CD4-positive, alpha-beta T cell treated with Interleukin-4 for 4 hours (primary cell): Measurements from ENCODE around the gene LRATD1.

Experiments
- DNase-seq: peaks from one replicate; pipeline ENCODE4 v3.0.0-alpha.2; 2020

The LRATD1 gene

DNA sequence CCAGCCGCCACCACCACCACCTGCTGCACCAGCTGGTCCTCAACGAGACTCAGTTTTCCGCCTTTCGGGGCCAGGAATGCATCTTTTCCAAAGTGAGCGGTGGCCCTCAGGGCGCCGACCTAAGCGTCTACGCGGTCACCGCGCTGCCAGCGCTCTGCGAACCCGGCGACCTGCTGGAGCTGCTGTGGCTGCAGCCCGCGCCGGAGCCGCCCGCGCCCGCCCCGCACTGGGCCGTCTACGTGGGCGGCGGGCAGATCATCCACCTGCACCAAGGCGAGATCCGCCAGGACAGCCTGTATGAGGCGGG lies 1.6 kb downstream of the LRATD1 start:
- DNase-seq, result no peak

DNA sequence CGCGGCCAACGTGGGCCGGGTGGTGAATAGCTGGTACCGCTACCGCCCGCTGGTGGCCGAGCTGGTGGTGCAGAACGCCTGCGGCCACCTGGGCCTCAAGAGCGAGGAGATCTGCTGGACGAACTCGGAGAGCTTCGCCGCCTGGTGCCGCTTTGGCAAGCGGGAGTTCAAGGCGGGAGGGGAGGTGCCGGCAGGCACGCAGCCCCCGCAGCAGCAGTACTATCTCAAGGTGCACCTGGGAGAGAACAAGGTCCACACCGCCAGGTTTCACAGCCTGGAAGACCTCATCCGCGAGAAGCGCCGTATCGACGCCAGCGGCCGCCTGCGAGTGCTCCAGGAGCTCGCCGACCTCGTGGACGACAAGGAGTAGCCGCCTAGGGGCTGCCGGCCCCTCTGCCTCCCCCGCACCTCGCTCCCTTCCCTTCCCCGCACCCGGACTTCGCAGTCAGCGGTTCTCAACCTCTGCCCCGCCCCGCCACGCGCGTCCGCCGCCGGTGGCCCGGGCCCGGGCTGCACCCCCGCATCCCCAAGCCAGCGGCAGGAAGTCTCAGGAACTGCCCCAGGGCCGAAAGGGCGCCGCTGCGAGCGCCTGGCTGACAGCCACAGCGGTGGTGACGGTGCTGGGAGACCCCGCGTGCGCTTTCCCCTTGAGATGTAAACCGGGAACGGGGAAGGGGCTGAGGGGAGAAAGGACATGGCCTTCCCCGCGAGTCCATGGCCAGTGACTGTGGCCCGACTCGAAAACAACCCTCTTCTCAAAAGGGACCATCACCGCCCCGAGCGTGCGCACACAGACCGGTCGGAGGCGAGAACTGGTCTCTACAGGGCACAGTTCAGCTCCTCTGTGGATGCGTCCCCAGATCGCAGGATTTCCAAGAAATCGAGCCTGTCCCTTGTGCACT lies 2.2 kb downstream of the LRATD1 start:
- no peak for DNase-seq

DNA sequence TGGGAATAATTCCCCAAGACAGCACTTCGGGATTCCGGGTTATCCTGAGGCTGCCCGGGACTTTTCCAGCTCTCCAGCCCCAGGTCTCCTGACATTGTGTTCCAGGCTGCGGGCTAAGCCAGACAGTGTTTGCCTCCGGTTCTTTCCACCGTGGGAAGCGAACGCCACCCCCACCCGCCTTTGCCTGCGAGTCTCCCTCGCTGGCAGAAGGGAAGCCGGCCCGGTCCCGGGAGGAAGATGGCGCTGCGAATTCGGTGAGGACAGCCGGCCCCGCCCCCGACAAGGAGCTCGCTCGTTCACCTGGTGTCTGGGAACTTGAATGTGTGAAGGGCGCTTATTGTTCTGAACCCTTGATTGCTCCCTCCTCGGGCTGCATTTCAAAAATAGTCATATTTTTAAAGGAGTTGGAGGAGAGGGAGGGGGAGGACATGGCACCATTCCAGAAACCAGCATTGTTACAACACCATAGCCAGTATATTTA lies 2.9 kb downstream of the LRATD1 start:
- DNase-seq, result no peak

DNA sequence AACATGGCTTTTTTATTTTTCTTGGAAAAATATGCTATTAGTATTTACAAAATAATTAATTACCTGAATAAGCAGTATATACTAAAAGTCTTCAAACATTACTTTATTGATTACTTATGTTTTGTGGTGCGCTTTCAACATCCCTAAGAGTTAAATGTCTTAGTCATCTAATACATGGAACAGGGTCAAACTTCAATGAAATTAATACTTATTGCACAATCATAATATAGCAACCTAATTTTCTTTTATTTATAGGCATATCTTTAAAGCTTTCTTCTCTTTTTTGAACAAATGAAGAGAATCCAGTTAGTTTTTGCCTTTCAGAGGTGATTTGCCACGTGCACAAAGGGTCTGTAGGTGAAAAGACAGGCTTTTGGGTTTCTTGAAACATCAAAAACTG lies 6.0 kb downstream of the LRATD1 start:
- DNase-seq, result no peak

DNA sequence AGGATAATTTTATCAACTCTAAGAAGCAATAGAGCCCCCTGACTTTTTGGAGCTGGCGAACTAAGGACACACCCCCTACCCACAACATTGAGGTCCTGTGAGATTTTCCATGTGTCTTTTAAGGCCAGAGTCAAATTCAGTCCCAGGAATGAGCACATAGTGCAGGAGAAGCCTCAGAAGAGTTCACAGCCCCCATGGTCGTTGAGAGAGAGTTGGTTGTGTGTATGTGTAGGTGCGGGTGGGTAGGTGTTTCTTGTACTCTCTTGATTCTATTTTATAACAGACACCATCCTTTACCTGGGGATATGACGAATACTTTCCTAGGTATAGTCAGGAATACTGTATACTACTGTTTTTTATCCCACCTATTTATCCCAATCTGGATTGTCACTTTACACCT lies 8.6 kb downstream of the LRATD1 start:
- DNase-seq, result no peak

DNA sequence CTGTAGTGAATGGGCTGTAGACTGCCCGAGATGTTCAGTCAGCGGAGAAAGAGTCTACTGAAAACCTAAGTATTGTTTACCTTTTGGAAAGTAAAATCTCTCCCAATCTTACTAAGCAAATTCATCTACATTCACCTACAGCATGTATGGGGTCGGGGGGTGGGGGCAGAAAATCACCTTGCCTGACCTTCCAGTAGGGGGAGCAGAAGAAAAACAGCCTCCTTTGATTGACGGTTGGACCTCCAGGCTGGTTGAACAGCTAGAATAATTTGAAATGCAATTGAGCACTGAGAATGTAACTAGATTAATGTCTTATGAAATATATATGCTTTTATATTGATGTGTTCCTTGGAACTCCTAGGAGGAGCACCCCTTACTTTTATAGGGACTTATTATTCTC lies 10.0 kb downstream of the LRATD1 start:
- no peak for DNase-seq

DNA sequence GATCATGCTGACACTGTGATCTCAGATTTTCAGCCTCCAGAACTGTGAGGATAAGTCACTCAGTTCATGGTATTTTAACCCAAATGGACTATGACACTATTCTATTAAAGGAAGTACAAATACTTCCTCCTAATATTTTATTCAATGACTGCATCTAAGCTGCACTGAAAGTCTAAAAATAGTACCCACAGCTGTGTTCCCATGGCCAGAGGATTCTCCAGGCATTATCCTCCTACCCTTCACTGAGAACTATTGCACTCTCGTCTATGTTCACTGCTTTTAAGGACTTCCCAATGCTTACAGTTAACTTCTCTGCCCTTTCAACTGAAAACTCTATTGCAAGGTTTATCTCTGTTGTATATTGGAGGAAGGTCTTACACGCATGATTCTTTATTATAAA lies 15.2 kb downstream of the LRATD1 start:
- DNase-seq, result no peak

DNA sequence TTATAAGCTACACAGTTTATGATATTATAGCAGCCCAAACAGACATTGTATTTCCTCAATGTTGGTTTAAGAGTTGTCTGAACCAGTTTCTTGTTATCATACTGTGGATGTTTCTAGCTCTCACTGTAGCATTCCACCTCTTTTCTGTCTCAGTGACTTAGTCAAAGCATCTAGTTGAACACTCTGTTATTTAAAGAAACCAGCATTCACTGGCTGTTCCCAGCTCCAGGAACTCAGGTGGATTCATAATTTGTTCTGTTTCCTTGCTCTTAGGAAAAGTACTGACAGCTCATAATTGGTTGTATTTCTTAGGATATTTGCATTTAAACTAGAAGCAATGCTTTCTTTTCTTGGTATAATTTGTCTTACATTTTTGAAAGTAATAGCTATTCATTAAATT lies 17.5 kb downstream of the LRATD1 start:
- DNase-seq, result no peak

DNA sequence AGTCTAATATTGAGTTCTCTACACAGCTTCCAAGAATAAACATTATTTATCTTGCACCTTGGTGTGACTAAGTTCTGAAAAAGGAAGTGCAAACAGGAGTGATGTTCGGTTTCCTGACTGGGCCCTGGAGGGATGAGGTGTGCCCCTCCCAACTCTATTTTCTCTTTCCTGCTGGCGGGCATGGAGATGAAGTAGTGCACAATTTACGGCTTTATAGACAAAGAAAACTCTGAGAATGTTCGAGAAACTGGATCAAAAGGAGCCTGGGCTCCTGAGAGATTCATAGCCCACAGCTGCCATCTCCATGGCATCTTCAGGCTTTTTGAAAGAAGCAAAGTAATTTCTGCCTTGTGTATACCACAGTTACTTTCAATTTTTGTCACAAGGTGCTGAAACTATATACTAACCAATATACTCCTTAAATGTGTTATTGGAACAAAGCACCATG lies 22.3 kb downstream of the LRATD1 start:
- no peak for DNase-seq

DNA sequence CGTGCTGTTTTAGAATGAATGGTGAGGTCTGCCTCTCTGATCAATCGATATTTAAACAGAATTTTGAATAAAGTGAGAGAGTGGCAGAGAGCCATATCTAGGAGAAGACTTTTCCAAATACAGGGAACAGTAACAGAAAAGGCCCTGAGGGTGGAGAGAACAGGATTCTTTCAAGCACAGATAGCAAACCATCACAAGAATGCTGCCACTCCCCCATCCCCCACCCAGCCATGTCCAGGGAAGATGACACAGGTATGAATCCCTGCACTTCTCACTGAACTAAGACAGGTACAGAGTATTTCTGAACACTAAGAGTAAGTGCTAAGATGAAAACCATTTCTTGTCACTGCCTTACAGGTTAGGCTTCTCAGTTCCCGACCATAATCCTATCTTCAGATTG lies 23.6 kb downstream of the LRATD1 start:
- DNase-seq, result no peak

DNA sequence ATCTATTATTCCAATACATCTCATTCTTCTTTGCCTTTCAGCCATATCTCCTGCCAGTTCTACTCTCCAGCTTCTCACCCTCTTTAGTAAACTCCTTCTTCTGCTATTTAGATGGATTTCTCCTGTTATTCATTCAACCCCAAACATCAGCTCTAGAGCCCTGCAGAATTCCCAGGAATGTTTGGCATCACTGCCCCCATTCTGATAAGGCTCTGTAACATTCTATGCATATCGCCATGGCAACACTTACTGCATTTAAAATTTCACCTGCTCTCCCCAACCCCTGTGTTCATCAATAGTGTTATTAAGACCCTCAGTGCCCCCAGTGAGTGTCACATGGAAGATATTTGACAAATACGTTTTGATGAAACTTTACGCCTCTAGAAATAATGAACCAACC lies 28.6 kb downstream of the LRATD1 start:
- DNase-seq, result no peak

DNA sequence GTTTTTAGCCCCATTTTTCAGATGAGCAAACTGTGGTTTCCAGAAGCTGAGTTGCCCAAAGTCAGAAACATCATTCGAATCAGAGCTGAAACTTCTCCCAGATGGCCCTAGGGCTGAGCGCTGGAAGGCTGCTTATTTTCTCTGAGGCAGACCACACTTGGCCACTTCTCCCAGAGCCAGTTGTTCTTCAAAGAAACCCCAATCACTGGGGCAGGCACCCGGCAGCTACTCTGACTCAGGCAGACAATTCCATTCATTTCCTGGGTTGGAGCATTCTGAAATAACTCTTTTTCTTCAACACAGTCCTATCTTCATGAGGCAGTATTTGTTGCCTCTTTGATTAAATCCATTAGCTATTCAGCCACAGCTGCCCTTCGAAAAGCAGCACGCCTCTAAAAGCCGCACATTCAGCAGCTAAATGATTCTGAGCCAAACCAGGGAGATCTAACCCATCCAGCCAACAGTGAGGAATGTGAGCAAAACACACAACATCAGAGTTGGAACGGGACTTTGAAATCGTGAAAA lies 40.9 kb downstream of the LRATD1 start:
- no peak for DNase-seq

DNA sequence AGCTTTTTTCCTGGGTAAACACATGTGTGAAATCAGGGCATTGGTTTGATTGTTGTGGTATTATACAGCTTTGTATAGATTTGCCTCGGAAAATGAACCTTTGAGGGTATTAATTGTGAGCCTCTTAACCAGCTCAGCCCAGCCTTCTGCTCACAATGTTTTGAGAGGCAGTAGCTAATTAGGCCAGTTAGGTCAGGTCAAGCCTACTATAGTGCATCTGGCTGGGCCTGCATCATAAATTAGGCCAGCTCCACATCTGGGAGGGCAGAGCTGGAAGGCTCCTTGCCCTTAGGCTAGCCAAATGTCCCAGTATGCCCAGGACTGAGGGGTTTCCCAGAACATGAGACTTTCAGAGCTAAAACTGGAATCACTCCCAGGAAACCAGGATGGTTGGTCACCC lies 43.0 kb downstream of the LRATD1 start:
- DNase-seq, result no peak

DNA sequence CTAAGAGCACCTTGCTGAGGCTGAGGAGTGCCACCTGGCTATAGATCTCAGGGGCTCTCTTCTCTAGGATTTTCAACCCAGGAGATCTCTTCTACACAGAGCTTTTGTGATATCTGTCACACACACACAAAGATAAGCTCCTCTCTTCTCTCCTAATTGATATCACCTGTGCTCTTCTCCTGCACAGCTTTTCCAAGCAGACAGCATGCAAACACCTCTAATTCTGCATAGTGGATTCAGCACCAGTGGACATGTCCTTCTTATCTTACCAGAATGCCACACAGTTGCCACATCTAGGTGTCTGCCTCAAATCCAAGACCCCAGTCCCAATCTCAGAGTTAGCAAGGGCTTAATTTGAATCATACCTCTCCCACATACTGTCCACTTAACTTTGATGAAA lies 43.9 kb downstream of the LRATD1 start:
- no peak for DNase-seq

DNA sequence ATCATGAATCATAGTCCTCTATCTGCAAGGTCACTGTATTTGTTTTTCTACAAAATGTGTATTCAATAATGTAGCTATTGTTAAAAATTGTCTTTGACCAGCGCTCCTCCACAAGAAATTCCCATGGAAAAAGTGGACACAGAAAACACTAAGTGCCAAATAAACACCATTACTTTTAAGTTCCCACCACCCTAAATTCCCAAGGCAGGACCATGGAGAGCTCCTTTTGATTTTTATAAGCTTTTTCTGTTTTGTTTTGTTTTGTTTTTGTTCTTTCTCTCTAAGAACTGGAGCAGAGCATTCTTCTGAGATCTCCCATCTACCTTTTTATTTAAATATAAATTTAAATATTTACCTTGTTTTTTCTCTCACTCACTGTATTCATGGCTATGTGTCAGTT lies 44.5 kb downstream of the LRATD1 start:
- no peak for DNase-seq

DNA sequence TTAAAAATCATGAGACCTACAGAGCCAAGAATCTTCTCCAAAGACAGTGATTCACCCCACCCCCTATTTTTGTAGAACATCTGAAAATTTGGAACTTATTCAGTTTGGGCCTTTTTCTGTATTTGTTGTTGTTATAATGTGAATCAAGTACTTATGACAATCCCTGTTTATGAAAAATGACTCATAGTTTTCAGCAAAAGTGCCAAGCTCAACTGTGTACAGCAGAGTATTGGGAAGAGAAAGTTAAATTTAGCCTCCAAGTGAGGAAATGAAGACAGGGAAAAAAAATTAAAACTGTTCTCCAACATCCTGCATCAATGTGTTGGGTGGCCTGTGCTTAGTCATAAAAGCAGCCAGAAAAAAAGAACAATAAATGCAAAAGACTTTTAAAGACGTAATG lies 46.2 kb downstream of the LRATD1 start:
- DNase-seq, result no peak

DNA sequence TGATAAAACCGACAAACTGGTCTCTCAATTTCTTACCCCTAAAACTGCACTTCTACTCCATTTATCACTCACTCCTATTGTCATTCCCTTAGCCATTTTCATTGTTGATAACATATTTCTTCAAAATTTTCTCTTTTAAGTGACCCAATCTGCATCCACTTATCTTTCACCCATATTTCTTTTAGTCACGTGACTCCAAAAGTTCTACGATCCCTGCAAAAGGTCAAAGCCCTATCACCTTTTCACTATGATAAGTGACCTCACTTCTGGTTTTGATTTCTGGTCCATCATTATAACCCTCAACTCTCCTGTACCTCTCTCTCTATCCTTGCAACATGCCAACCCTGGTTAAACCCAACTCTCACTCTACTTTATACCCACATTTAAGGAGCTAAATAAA lies 49.1 kb downstream of the LRATD1 start:
- no peak for DNase-seq
